SK-N-SH (cell line): ENCODE results near the gene HMGXB3. TPM values are rescaled to one million over a fixed set of nuclear protein-coding genes. Genes with fewer than 3 reads are reported as not detected.

Source experiments
- CTCF ChIA-PET: fragments of 300-600, 350-600 bp; formaldehyde crosslinking; extraction: SDS; loops from one replicate; lab custom pipeline; 2021; lab: Yijun Ruan, JAX
- POLR2A ChIA-PET: fragments of 350-600 bp; sonication (Branson Sonifier 250); formaldehyde crosslinking; extraction: SDS; loops from one replicate; lab custom pipeline; 2020; ENCODE audit warnings: antibody characterized with exemption, inconsistent platforms; lab: Yijun Ruan, JAX
- DNase-seq: peaks from one replicate; pipeline ENCODE4 v3.0.0; 2012
- H2AFZ ChIP-seq: fragments of 200-600 bp; sonication (generic); 2 replicates; pipeline ENCODE4 v1.8.1; 2016; ENCODE audit warnings: antibody characterized with exemption, mild to moderate bottlenecking, low read depth
- H3F3A ChIP-seq: fragments of 200-600 bp; sonication (generic); replicated peaks from 2 replicates; pipeline ENCODE3; 2016; ENCODE audit warnings: antibody characterized with exemption, mild to moderate bottlenecking; ENCODE audit not compliant: insufficient read depth
- H3K27ac ChIP-seq, 2 experiments: fragments of 200-500 bp in 1 of 2; fragments of 200-600 bp in 1 of 2; sonication (Bioruptor generic) in 1 of 2; sonication (generic), shearing (Covaris generic) in 1 of 2; 2 replicates each; pipeline versions ENCODE4 v1.5.1 to v1.6.1; 2014 to 2016; ENCODE audit warnings: low read depth in 2 of 2, inconsistent platforms in 1 of 2, low read length in 1 of 2, mild to moderate bottlenecking in 1 of 2, mixed read lengths in 1 of 2
- H3K27me3 ChIP-seq: fragments of 200-600 bp; sonication (generic), shearing (Covaris generic); 2 replicates; pipeline ENCODE4 v1.6.1; 2016; ENCODE audit warnings: mixed run types; ENCODE audit not compliant: insufficient read depth
- H3K36me3 ChIP-seq, 2 experiments: fragments of 200-500 bp in 1 of 2; fragments of 200-600 bp in 1 of 2; sonication (Bioruptor generic) in 1 of 2; sonication (generic) in 1 of 2; replicated peaks in 1 of 2; 2 replicates each; pipeline versions ENCODE3 to v1.5.1; 2014 to 2016; ENCODE audit warnings: low read length in 1 of 2, mild to moderate bottlenecking in 1 of 2; ENCODE audit not compliant: insufficient read depth in 2 of 2, control insufficient read depth in 1 of 2
- H3K4me1 ChIP-seq, 2 experiments: fragments of 200-500 bp in 1 of 2; fragments of 200-600 bp in 1 of 2; sonication (Bioruptor generic) in 1 of 2; sonication (generic), shearing (Covaris generic) in 1 of 2; 2 replicates each; pipeline versions ENCODE4 v1.5.1 to v1.6.1; 2014 to 2016; ENCODE audit warnings: low read depth in 1 of 2, low read length in 1 of 2, mixed run types in 1 of 2; ENCODE audit not compliant: insufficient read depth in 2 of 2, control insufficient read depth in 1 of 2
- H3K4me2 ChIP-seq: fragments of 200-600 bp; sonication (generic), shearing (Covaris generic); 2 replicates; pipeline ENCODE4 v1.6.1; 2017; ENCODE audit warnings: mixed run types
- H3K4me3 ChIP-seq, 2 experiments: fragments of 200-500 bp in 1 of 2; fragments of 200-600 bp in 1 of 2; sonication (Bioruptor generic) in 1 of 2; sonication (generic), shearing (Covaris generic) in 1 of 2; 2 replicates each; pipeline versions ENCODE4 v1.5.1 to v1.8.1; 2014 to 2016; ENCODE audit warnings: low read depth in 2 of 2, inconsistent platforms in 1 of 2, low read length in 1 of 2, mild to moderate bottlenecking in 1 of 2, mixed read lengths in 1 of 2, moderate library complexity in 1 of 2
- H3K79me2 ChIP-seq: fragments of 200-600 bp; sonication (generic); 2 replicates; pipeline ENCODE4 v1.8.1; 2017; ENCODE audit warnings: mild to moderate bottlenecking; ENCODE audit not compliant: insufficient read depth
- H3K9ac ChIP-seq: fragments of 200-600 bp; sonication (generic); 2 replicates; pipeline ENCODE4 v1.6.1; 2017; ENCODE audit warnings: mixed run types
- H3K9me2 ChIP-seq: fragments of 200-600 bp; sonication (generic); 2 replicates; pipeline ENCODE4 v1.6.1; 2017; ENCODE audit warnings: mixed run types
- H3K9me3 ChIP-seq: fragments of 200-600 bp; sonication (generic); 2 replicates; pipeline ENCODE4 v1.6.1; 2017; ENCODE audit warnings: mixed run types, mild to moderate bottlenecking, moderate library complexity
- H4K20me1 ChIP-seq: fragments of 200-600 bp; sonication (generic); 2 replicates; pipeline ENCODE4 v1.6.1; 2017; ENCODE audit warnings: mild to moderate bottlenecking, mixed run types; ENCODE audit not compliant: insufficient read depth
- CHD2 ChIP-seq: fragments of 150-350 bp; IDR thresholded peaks from 2 replicates; pipeline ENCODE4 v1.6.1; 2018; ENCODE audit warnings: low read length; ENCODE audit not compliant: partially characterized antibody
- ELF1 ChIP-seq: IDR thresholded peaks from 2 replicates; pipeline ENCODE4 v1.4.0; 2012
- EP300 ChIP-seq, 2 experiments: IDR thresholded peaks; 2 replicates each; pipeline versions ENCODE4 v1.4.0 to v1.6.1; 2012; ENCODE audit warnings: borderline replicate concordance in 1 of 2, low read depth in 1 of 2, low read length in 1 of 2
- EZH2phosphoT487 ChIP-seq: fragments of 200-600 bp; sonication (generic); IDR thresholded peaks from 2 replicates; pipeline ENCODE4 v1.6.1; 2017; ENCODE audit warnings: low read depth, mixed run types, mild to moderate bottlenecking, antibody characterized with exemption, moderate library complexity, borderline replicate concordance
- FOXM1 ChIP-seq: IDR thresholded peaks from 2 replicates; pipeline ENCODE4 v1.4.0; 2012; ENCODE audit warnings: low read depth, mild to moderate bottlenecking
- GABPA ChIP-seq: IDR thresholded peaks from 2 replicates; pipeline ENCODE4 v1.4.0; 2012; ENCODE audit warnings: low read depth, mild to moderate bottlenecking
- GATA2 ChIP-seq: sonication (generic); formaldehyde crosslinking; IDR thresholded peaks from 2 replicates; pipeline ENCODE4 v1.5.0; 2020; ENCODE audit warnings: mild to moderate bottlenecking, missing genetic modification reagents
- JUND ChIP-seq: IDR thresholded peaks from 2 replicates; pipeline ENCODE4 v1.4.0; 2012
- NFIC ChIP-seq: IDR thresholded peaks from 2 replicates; pipeline ENCODE4 v1.4.0; 2012; ENCODE audit warnings: borderline replicate concordance
- NRF1 ChIP-seq: IDR thresholded peaks from 2 replicates; pipeline ENCODE4 v1.6.1; 2012; ENCODE audit warnings: low read depth, mild to moderate bottlenecking, low read length
- RAD21 ChIP-seq: IDR thresholded peaks from 2 replicates; pipeline ENCODE4 v1.6.1; 2012; ENCODE audit warnings: mild to moderate bottlenecking, low read length
- RCOR1 ChIP-seq: fragments of 150-350 bp; IDR thresholded peaks from 2 replicates; pipeline ENCODE4 v1.6.1; 2017; ENCODE audit warnings: antibody characterized with exemption, low read length
- SIN3A ChIP-seq: IDR thresholded peaks from 2 replicates; pipeline ENCODE4 v1.6.1; 2012; ENCODE audit warnings: low read depth, mild to moderate bottlenecking, low read length, moderate library complexity, borderline replicate concordance
- SMC3 ChIP-seq: IDR thresholded peaks from 2 replicates; pipeline ENCODE4 v1.6.1; 2012; ENCODE audit warnings: low read depth, low read length, improper control_type of control experiment
- TAF1 ChIP-seq: IDR thresholded peaks from 2 replicates; pipeline ENCODE4 v1.6.1; 2012; ENCODE audit warnings: low read depth, mild to moderate bottlenecking, low read length, moderate library complexity, borderline replicate concordance
- TCF12 ChIP-seq: IDR thresholded peaks from 2 replicates; pipeline ENCODE4 v1.4.0; 2012
- TEAD4 ChIP-seq: IDR thresholded peaks from 2 replicates; pipeline ENCODE4 v1.4.0; 2012; ENCODE audit warnings: mild to moderate bottlenecking, borderline replicate concordance; ENCODE audit not compliant: insufficient read depth
- WGBS: methylation state at CpG from one replicate; pipeline ENCODE4 v1.1.6; 2017; ENCODE audit warnings: low lambda C conversion rate; 5-methylcytosine and 5-hydroxymethylcytosine counted together
- polyA plus RNA-seq, 3 experiments: library from polyadenylated mRNA; depleted of rRNA; stranded (reverse); fragments of >200 nt; gene quantifications; 2 replicates each; pipeline ENCODE4 v1.2.3, GENCODE V29; 2012
- TF ChIP-seq, protein P1 (sequence below): IDR thresholded peaks from 2 replicates; pipeline ENCODE4 v1.4.0; 2012; ENCODE audit warnings: low read depth, borderline replicate concordance
- TF ChIP-seq, protein P2 (sequence below): fragments of 150-350 bp; IDR thresholded peaks from 2 replicates; pipeline ENCODE4 v1.6.1; 2017; ENCODE audit warnings: antibody characterized with exemption, low read length, low read depth, borderline replicate concordance
- TF ChIP-seq, protein P3 (sequence below): IDR thresholded peaks from 2 replicates; pipeline ENCODE4 v1.4.0; 2012; ENCODE audit warnings: low read depth, borderline replicate concordance
- TF ChIP-seq, protein P4 (sequence below): IDR thresholded peaks from 2 replicates; pipeline ENCODE4 v1.4.0; 2012; ENCODE audit warnings: low read depth

Gene HMGXB3
- polyA plus RNA-seq, 1 of the 3 experiments (the other 2 are of a cell fraction): 28.8 TPM

DNA sequence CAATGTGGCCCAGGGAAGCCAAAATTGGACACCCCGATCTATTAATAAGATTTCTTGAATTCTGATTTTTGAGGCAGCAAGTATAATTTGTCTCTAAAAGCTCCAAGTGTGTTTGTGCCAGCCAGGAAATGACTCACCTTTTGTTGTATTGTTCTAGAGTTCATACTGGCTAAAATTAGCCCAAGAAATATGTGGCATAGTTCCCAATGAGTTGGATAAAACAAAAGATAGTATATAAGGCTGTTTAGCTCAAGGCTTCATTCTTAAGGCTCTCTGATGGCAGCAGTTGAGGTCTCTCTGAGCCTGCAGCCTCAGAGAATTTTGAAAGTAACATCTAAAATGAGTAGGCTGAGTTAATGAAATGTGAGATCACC lies 21.6 kb downstream of the HMGXB3 start (continued):
- TF ChIP-seq SIN3A: no peak; the same call in 1 of the 2 replicates
- TF ChIP-seq NRF1: no peak
- TF ChIP-seq GABPA: no peak
- TF ChIP-seq, protein P1, sequence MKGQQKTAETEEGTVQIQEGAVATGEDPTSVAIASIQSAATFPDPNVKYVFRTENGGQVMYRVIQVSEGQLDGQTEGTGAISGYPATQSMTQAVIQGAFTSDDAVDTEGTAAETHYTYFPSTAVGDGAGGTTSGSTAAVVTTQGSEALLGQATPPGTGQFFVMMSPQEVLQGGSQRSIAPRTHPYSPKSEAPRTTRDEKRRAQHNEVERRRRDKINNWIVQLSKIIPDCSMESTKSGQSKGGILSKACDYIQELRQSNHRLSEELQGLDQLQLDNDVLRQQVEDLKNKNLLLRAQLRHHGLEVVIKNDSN: no peak
- peak; percentile 89 for TF ChIP-seq JUND
- no peak for TF ChIP-seq TAF1
- TF ChIP-seq ELF1: no peak; the same call in 1 of the 2 replicates
- TF ChIP-seq, protein P2, sequence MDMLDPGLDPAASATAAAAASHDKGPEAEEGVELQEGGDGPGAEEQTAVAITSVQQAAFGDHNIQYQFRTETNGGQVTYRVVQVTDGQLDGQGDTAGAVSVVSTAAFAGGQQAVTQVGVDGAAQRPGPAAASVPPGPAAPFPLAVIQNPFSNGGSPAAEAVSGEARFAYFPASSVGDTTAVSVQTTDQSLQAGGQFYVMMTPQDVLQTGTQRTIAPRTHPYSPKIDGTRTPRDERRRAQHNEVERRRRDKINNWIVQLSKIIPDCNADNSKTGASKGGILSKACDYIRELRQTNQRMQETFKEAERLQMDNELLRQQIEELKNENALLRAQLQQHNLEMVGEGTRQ: no peak
- TF ChIP-seq RCOR1: no peak
- no peak for TF ChIP-seq GATA2 (CRISPR knock-in tag)
- TF ChIP-seq, all 33 proteins: peak for 13

DNA sequence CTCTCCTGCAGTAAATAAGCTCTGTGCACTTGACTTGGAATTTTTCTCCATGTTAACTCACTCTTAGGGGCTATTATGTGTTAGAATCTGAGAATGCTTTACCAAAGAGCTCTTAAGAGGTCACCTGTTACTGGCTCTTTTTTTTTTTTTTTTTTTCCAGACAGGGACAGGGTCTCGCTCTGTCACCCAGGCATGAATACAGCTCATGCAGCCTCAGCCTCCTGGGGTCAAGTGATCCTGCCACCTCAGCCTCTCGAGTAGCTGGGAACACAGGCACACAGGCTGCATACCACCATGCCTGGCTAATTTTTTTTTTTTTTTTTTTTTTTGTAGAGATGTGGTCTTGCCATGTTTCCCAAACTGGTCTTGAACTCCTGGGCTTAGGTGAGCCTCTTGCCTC lies 22.1 kb downstream of the HMGXB3 start:
- Histone ChIP-seq H3K9ac (peak overlapping the region; percentile 56; the same call in 1 of the 2 replicates), H3K27me3 (no peaks in the 10 kb centered on the region), H3K4me1 (peaks cover 0 to 49% of the 10 kb centered on the region in 2 experiments; a peak in 3 of 4 replicates), H3K9me2 (no peaks in the 10 kb centered on the region), H3K27ac (peak overlapping the region; percentile 36 to 94; a peak in 3 of 4 replicates), H3K9me3 (no peaks in the 10 kb centered on the region), H3K79me2 (peaks cover 22% of the 10 kb centered on the region; the same call in 1 of the 2 replicates), H3K4me2 (peak overlapping the region; percentile 64), H3K4me3 (no peak overlapping the region), H4K20me1 (0 out of 2 replicates have a peak, but pooled peaks cover 3% of the 10 kb centered on the region), H3K36me3 (peaks cover 63 to 64% of the 10 kb centered on the region in 2 experiments), H3F3A (peaks cover 43% of the 10 kb centered on the region), H2AFZ (no peak overlapping the region)
- POLR2A ChIA-PET: interaction anchor here (0.7 kb wide), 1 partner anchor 22 kb away, joined by 3 read pairs; the partner anchor contains the start of genes HMGXB3 and TIGD6
- no peak for TF ChIP-seq CHD2
- TF ChIP-seq SMC3: no peak
- TF ChIP-seq TAF1: no peak
- no peak for TF ChIP-seq JUND
- no peak for TF ChIP-seq FOXM1
- TF ChIP-seq TEAD4: no peak
- TF ChIP-seq, protein P2: no peak
- TF ChIP-seq SIN3A: no peak
- TF ChIP-seq, protein P3, sequence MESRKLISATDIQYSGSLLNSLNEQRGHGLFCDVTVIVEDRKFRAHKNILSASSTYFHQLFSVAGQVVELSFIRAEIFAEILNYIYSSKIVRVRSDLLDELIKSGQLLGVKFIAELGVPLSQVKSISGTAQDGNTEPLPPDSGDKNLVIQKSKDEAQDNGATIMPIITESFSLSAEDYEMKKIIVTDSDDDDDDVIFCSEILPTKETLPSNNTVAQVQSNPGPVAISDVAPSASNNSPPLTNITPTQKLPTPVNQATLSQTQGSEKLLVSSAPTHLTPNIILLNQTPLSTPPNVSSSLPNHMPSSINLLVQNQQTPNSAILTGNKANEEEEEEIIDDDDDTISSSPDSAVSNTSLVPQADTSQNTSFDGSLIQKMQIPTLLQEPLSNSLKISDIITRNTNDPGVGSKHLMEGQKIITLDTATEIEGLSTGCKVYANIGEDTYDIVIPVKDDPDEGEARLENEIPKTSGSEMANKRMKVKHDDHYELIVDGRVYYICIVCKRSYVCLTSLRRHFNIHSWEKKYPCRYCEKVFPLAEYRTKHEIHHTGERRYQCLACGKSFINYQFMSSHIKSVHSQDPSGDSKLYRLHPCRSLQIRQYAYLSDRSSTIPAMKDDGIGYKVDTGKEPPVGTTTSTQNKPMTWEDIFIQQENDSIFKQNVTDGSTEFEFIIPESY: no peak
- no peak for TF ChIP-seq EP300 (IDR thresholded peaks at IDR 0.05; ENCODE audit: borderline replicate concordance in 1 of 2, low read depth in 1 of 2, low read length in 1 of 2)
- no peak for TF ChIP-seq RAD21
- no peak for TF ChIP-seq RCOR1
- no peak for TF ChIP-seq NRF1
- TF ChIP-seq EZH2phosphoT487: no peak
- no peak for TF ChIP-seq TCF12
- TF ChIP-seq GABPA: no peak
- TF ChIP-seq, protein P4, sequence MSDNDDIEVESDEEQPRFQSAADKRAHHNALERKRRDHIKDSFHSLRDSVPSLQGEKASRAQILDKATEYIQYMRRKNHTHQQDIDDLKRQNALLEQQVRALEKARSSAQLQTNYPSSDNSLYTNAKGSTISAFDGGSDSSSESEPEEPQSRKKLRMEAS: no peak
- TF ChIP-seq GATA2 (CRISPR knock-in tag): no peak
- no peak for TF ChIP-seq NFIC
- WGBS: 88% methylated on average over 2 of the region's 2 CpGs
- DNase-seq: no peak
- CTCF ChIA-PET: interaction anchor here (1.1 kb wide), 3 partner anchors 20 to 189 kb away, joined by 3 to 4 read pairs (median 4); no protein-coding TSS in a partner anchor
